HG03439 (cell line): ENCODE results near the gene OXER1.

Source experiments
- ATAC-seq: cut with Tn5 transposase; IDR thresholded peaks from one replicate; pipeline ENCODE4 v1.9.1; 2021; ENCODE audit warnings: mild to moderate bottlenecking, moderate library complexity; ENCODE audit not compliant: unreplicated experiment

Gene OXER1

GRCh38 chr2:42794271-42795046 lies 30.5 kb upstream of the OXER1 start:
- no peak for ATAC-seq

GRCh38 chr2:42793334-42794270 lies 29.7 kb upstream of the OXER1 start:
- no peak for ATAC-seq

- peak; percentile 24 for ATAC-seq
Measured at GRCh38 chr2:42792583-42793333, 28.8 kb upstream of the OXER1 start, which contains the start of gene HAAO. HAAO (minus strand) TSS chr2:42792583; CDS start chr2:42792536, 47 bp downstream.

GRCh38 chr2:42792087-42792582 lies 28.2 kb upstream of the OXER1 start:
- ATAC-seq, result peak; percentile 18

- ATAC-seq, result no peak
Measured at GRCh38 chr2:42791606-42792005, 27.7 kb upstream of the OXER1 start.

GRCh38 chr2:42789751-42790150 lies 25.8 kb upstream of the OXER1 start:
- ATAC-seq, result no peak

- no peak for ATAC-seq
Measured at GRCh38 chr2:42788882-42789281, 24.9 kb upstream of the OXER1 start.

GRCh38 chr2:42788478-42788793 lies 24.5 kb upstream of the OXER1 start:
- ATAC-seq, result no peak

- no peak for ATAC-seq
Measured at GRCh38 chr2:42787788-42788477, 24.0 kb upstream of the OXER1 start.

- no peak for ATAC-seq
Measured at GRCh38 chr2:42787424-42787787, 23.5 kb upstream of the OXER1 start.

GRCh38 chr2:42786561-42787345 lies 22.8 kb upstream of the OXER1 start:
- no peak for ATAC-seq

- ATAC-seq, result no peak
Measured at GRCh38 chr2:42784204-42784880, 20.4 kb upstream of the OXER1 start.

- ATAC-seq, result no peak
Measured at GRCh38 chr2:42783511-42783910, 19.6 kb upstream of the OXER1 start.

- no peak for ATAC-seq
Measured at GRCh38 chr2:42781181-42781580, 17.2 kb upstream of the OXER1 start.

- no peak for ATAC-seq
Measured at GRCh38 chr2:42777883-42778805, 14.2 kb upstream of the OXER1 start.

GRCh38 chr2:42775810-42776209 lies 11.9 kb upstream of the OXER1 start:
- no peak for ATAC-seq

- ATAC-seq, result peak; percentile 56
Measured at GRCh38 chr2:42775186-42775585, 11.3 kb upstream of the OXER1 start.

GRCh38 chr2:42771546-42772153 lies 7.7 kb upstream of the OXER1 start:
- ATAC-seq, result no peak
